ENCODE results near the gene EIF2S2. TPM values are rescaled to one million over a fixed set of nuclear protein-coding genes. Genes with fewer than 3 reads are reported as not detected.

Gene EIF2S2
- total RNA-seq, 2 donors from 2014 or later, result 106 to 144 TPM

- no peak for TF ChIP-seq CTCF (conservative IDR thresholded peaks at IDR 0.05)
- Mint-ChIP-seq H3K4me3 (no peak overlapping the region), H3K27ac (no peak overlapping the region), H3K9me3 (no peaks in the 10 kb centered on the region), H3K27me3 (ENCODE audit: insufficient read depth) (no peaks in the 10 kb centered on the region), H3K4me1 (peaks cover 21% of the 10 kb centered on the region), H3K36me3 (ENCODE audit: low read depth) (peaks cover 38% of the 10 kb centered on the region)
- Histone ChIP-seq H3K27ac (ENCODE audit: low read depth, low read length) (no peak overlapping the region), H3K4me1 (ENCODE audit: control insufficient read depth, insufficient read depth, low read length) (peaks cover 7% of the 10 kb centered on the region), H3K9ac (ENCODE audit: extremely low read depth, low read length, poor library complexity, severe bottlenecking) (no peak overlapping the region), H3K9me3 (ENCODE audit: control insufficient read depth, low read length) (no peaks in the 10 kb centered on the region), H3K27me3 (ENCODE audit: control insufficient read depth, insufficient read depth, low read length, poor library complexity, severe bottlenecking) (no peaks in the 10 kb centered on the region), H3K36me3 (ENCODE audit: control insufficient read depth, insufficient read depth, low read length) (peaks cover 38% of the 10 kb centered on the region), H3K4me3 (ENCODE audit: low read length) (no peak overlapping the region)
- WGBS, 2 experiments (ENCODE audit: insufficient coverage in 1 of 2, insufficient read length in 1 of 2), result 90 to 100% methylated on average over 1 of the region's 1 CpG
- DNase-seq, result no peak
Observed at GRCh38 chr20:34072778-34073177, 39.3 kb downstream of the EIF2S2 start.

DNA sequence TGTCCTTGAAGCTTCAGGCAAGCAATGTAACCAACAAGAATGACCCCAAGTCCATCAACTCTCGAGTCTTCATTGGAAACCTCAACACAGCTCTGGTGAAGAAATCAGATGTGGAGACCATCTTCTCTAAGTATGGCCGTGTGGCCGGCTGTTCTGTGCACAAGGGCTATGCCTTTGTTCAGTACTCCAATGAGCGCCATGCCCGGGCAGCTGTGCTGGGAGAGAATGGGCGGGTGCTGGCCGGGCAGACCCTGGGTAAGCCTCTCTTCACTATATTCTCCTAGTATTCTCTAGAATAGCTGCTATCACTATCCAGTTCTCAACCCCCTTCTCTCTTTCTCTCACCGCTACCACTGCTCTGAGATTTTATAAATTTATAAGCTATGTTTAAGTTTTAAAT lies 40.0 kb downstream of the EIF2S2 start:
- Histone ChIP-seq H3K4me1 (ENCODE audit: control insufficient read depth, insufficient read depth, low read length) (peaks cover 8% of the 10 kb centered on the region), H3K4me3 (ENCODE audit: low read length) (no peak overlapping the region), H3K9me3 (ENCODE audit: control insufficient read depth, low read length) (no peaks in the 10 kb centered on the region), H3K9ac (ENCODE audit: extremely low read depth, low read length, poor library complexity, severe bottlenecking) (no peak overlapping the region), H3K36me3 (ENCODE audit: control insufficient read depth, insufficient read depth, low read length) (peaks cover 31% of the 10 kb centered on the region), H3K27ac (ENCODE audit: low read depth, low read length) (no peak overlapping the region), H3K27me3 (ENCODE audit: control insufficient read depth, insufficient read depth, low read length, poor library complexity, severe bottlenecking) (no peaks in the 10 kb centered on the region)
- H3K4me3 Mint-ChIP-seq, result no peak overlapping the region
- H3K9me3 Mint-ChIP-seq, result no peaks in the 10 kb centered on the region
- WGBS, 2 experiments (ENCODE audit: insufficient coverage in 1 of 2, insufficient read length in 1 of 2), result 96 to 97% methylated on average over 7 of the region's 8 CpGs
- peaks cover 35% of the 10 kb centered on the region for H3K36me3 Mint-ChIP-seq (ENCODE audit: low read depth)
- H3K4me1 Mint-ChIP-seq, result peaks cover 27% of the 10 kb centered on the region
- no peak for DNase-seq
- peak overlapping the region; percentile 65 for H3K27ac Mint-ChIP-seq
- H3K27me3 Mint-ChIP-seq (ENCODE audit: insufficient read depth), result no peaks in the 10 kb centered on the region
- TF ChIP-seq CTCF (conservative IDR thresholded peaks at IDR 0.05), result no peak

- H3K4me1 ChIP-seq (ENCODE audit: control insufficient read depth, insufficient read depth, low read length), result peaks cover 8% of the 10 kb centered on the region
- peaks cover 35% of the 10 kb centered on the region for H3K4me1 Mint-ChIP-seq
- no peak overlapping the region for H3K27ac ChIP-seq (ENCODE audit: low read depth, low read length)
- no peaks in the 10 kb centered on the region for H3K9me3 ChIP-seq (ENCODE audit: control insufficient read depth, low read length)
- no peak overlapping the region for H3K4me3 ChIP-seq (ENCODE audit: low read length)
- peaks cover 24% of the 10 kb centered on the region for H3K36me3 Mint-ChIP-seq (ENCODE audit: low read depth)
- H3K4me3 Mint-ChIP-seq, result no peak overlapping the region
- no peaks in the 10 kb centered on the region for H3K27me3 ChIP-seq (ENCODE audit: control insufficient read depth, insufficient read depth, low read length, poor library complexity, severe bottlenecking)
- H3K9ac ChIP-seq (ENCODE audit: extremely low read depth, low read length, poor library complexity, severe bottlenecking), result no peak overlapping the region
- H3K9me3 Mint-ChIP-seq, result no peaks in the 10 kb centered on the region
- DNase-seq, result no peak
- 84 to 97% methylated on average over 6 to 8 of the region's 8 CpGs for WGBS, 2 experiments (ENCODE audit: insufficient coverage in 1 of 2, insufficient read length in 1 of 2)
- H3K36me3 ChIP-seq (ENCODE audit: control insufficient read depth, insufficient read depth, low read length), result peaks cover 26% of the 10 kb centered on the region
- no peaks in the 10 kb centered on the region for H3K27me3 Mint-ChIP-seq (ENCODE audit: insufficient read depth)
- H3K27ac Mint-ChIP-seq, result no peak overlapping the region
- TF ChIP-seq CTCF (conservative IDR thresholded peaks at IDR 0.05), result no peak
Observed at GRCh38 chr20:34070859-34071258, 41.2 kb downstream of the EIF2S2 start.

Data from endodermal cell (in vitro differentiated cells).